Measurements from ENCODE around the gene SSC5D.

DNA sequence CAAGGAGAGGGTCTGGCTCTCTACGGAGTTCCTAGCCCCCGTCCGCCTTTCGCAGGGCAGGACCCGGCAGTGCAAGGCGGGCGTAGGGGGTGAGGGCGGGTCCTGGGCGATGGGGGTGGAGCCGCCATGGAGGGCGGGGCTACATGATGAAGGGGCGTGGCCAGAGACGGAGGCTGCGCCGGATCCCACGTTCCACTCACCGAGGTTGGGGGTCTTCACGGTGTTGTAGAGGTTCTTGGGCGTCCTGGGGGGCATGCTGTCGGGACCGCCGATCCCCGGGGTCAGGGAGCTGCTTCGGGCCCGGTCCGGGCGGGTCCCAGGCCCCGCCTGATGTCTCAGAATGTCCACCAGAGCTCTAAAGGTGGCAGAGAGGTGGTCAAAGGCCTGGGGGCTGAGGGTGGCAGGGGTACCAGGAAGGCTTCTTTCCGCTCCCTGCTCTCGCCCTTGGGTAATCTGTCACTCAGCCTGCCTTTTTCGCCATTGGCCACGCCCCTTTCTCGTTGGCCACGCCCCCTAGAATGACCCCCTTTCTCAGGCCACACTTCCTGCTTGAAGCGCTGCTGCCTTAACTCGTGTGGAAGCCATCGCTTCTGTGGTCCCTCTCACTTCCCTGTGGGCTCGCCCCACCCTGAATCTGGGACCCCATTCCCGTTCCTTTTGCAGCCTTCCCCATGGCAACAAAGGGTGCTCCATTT is 47.7 kb upstream of the SSC5D start:
- TF ChIP-seq TAF1 (IDR thresholded peaks at IDR 0.05; ENCODE audit: low read depth, low read length), result no peak
- TF ChIP-seq POLR2AphosphoS5 (IDR thresholded peaks at IDR 0.05; ENCODE audit: low read depth, low read length), result no peak
- TF ChIP-seq POLR2A (IDR thresholded peaks at IDR 0.05; ENCODE audit: low read depth, low read length), result no peak
- no peak for TF ChIP-seq SPI1 (IDR thresholded peaks at IDR 0.05; ENCODE audit: low read depth, low read length)
- TF ChIP-seq PAX5 (IDR thresholded peaks at IDR 0.05; ENCODE audit: insufficient read depth, low read length, severe bottlenecking), result no peak
- no peak for TF ChIP-seq POU2F2 (IDR thresholded peaks at IDR 0.05; ENCODE audit: low read depth, low read length)

Measured in GM12891 (cell line).